HepG2 (cell line): Measurements from ENCODE around the gene PIP5K1A. TPM values are rescaled to one million over a fixed set of nuclear protein-coding genes. Genes with fewer than 3 reads are reported as not detected.

Experiments
- BORCS8-MEF2B ChIP-seq: sonication (generic); formaldehyde crosslinking; IDR thresholded peaks from 2 replicates; pipeline ENCODE4 v1.8.0; 2022; ENCODE audit warnings: mild to moderate bottlenecking, missing genetic modification reagents
- CCDC6 ChIP-seq: sonication (generic); formaldehyde crosslinking; IDR thresholded peaks from 2 replicates; pipeline ENCODE4 v1.8.1; 2022; ENCODE audit warnings: mild to moderate bottlenecking, missing genetic modification reagents, moderate library complexity
- DR1 ChIP-seq: sonication (generic); formaldehyde crosslinking; IDR thresholded peaks from 2 replicates; pipeline ENCODE4 v1.8.0; 2021; ENCODE audit warnings: mild to moderate bottlenecking, missing genetic modification reagents, inconsistent platforms
- FOSL1 ChIP-seq: sonication (generic); formaldehyde crosslinking; IDR thresholded peaks from 2 replicates; pipeline ENCODE4 v1.9.0; 2021; ENCODE audit warnings: missing genetic modification reagents, borderline replicate concordance
- FOSL2 ChIP-seq: sonication (generic); formaldehyde crosslinking; IDR thresholded peaks from 2 replicates; pipeline ENCODE4 v1.4.0; 2020; ENCODE audit warnings: missing genetic modification reagents
- FOXK2 ChIP-seq: fragments of 450-650 bp; IDR thresholded peaks from 2 replicates; pipeline ENCODE4 v1.6.1; 2016
- HDAC6 ChIP-seq: fragments of 200-600 bp; sonication (generic); IDR thresholded peaks from 2 replicates; pipeline ENCODE4 v1.7.0; 2017; ENCODE audit warnings: mild to moderate bottlenecking, antibody characterized with exemption, low read length, low read depth
- HNF4A ChIP-seq: sonication (generic); formaldehyde crosslinking; IDR thresholded peaks from 2 replicates; pipeline ENCODE4 v1.4.0; 2020; ENCODE audit warnings: missing genetic modification reagents
- JDP2 ChIP-seq: sonication (generic); formaldehyde crosslinking; IDR thresholded peaks from 2 replicates; pipeline ENCODE4 v1.8.1; 2022; ENCODE audit warnings: missing genetic modification reagents, borderline replicate concordance
- KAT8 ChIP-seq: IDR thresholded peaks from 2 replicates; pipeline ENCODE4 v1.6.1; 2016; ENCODE audit warnings: missing genetic modification reagents, missing compliant biosample characterization
- KLF13 ChIP-seq: sonication (generic); formaldehyde crosslinking; IDR thresholded peaks from 2 replicates; pipeline ENCODE4 v1.4.0; 2020; ENCODE audit warnings: mild to moderate bottlenecking, missing genetic modification reagents
- LCORL ChIP-seq, 2 experiments: fragments of 450-650 bp in 1 of 2; sonication (generic) in 1 of 2; formaldehyde crosslinking in 1 of 2; IDR thresholded peaks; 2 replicates each; pipeline versions ENCODE4 v1.5.0 to v1.6.1; 2017 to 2020; ENCODE audit warnings: antibody characterized with exemption in 1 of 2, missing genetic modification reagents in 1 of 2
- MYNN ChIP-seq: sonication (generic); formaldehyde crosslinking; IDR thresholded peaks from 2 replicates; pipeline ENCODE4 v1.4.0; 2020; ENCODE audit warnings: mild to moderate bottlenecking, low read depth, missing genetic modification reagents
- TAF1 ChIP-seq: sonication (generic); formaldehyde crosslinking; IDR thresholded peaks from 2 replicates; pipeline ENCODE4 v1.4.0; 2020; ENCODE audit warnings: missing genetic modification reagents
- XRCC5 ChIP-seq: fragments of 200-400 bp; formaldehyde crosslinking; optimal IDR thresholded peaks from 2 replicates; pipeline ENCODE3; 2017; ENCODE audit warnings: mild to moderate bottlenecking, low read length
- ZFP36 ChIP-seq: fragments of 150-350 bp; IDR thresholded peaks from 2 replicates; pipeline ENCODE4 v1.6.1; 2018; ENCODE audit warnings: borderline replicate concordance, low read length, low read depth; ENCODE audit not compliant: partially characterized antibody
- ZFP37 ChIP-seq: sonication (generic); formaldehyde crosslinking; IDR thresholded peaks from 2 replicates; pipeline ENCODE4 v1.4.0; 2020; ENCODE audit warnings: missing genetic modification reagents, borderline replicate concordance
- ZNF160 ChIP-seq: sonication (generic); formaldehyde crosslinking; IDR thresholded peaks from 2 replicates; pipeline ENCODE4 v1.8.0; 2022; ENCODE audit warnings: mild to moderate bottlenecking, inconsistent platforms, missing genetic modification reagents
- ZNF282 ChIP-seq: fragments of 450-650 bp; IDR thresholded peaks from 2 replicates; pipeline ENCODE4 v1.6.1; 2018; ENCODE audit not compliant: partially characterized antibody
- ZNF292 ChIP-seq: sonication (generic); formaldehyde crosslinking; IDR thresholded peaks from 2 replicates; pipeline ENCODE4 v1.8.1; 2022; ENCODE audit warnings: mild to moderate bottlenecking, low read depth, missing genetic modification reagents, borderline replicate concordance
- ZNF30 ChIP-seq: sonication (generic); formaldehyde crosslinking; IDR thresholded peaks from 2 replicates; pipeline ENCODE4 v1.5.0; 2020; ENCODE audit warnings: mild to moderate bottlenecking, missing genetic modification reagents
- ZNF326 ChIP-seq: sonication (generic); formaldehyde crosslinking; IDR thresholded peaks from 2 replicates; pipeline ENCODE4 v1.4.0; 2020; ENCODE audit warnings: missing genetic modification reagents, borderline replicate concordance
- ZNF530 ChIP-seq: sonication (generic); formaldehyde crosslinking; IDR thresholded peaks from 2 replicates; pipeline ENCODE4 v1.5.0; 2020; ENCODE audit warnings: low read depth, mild to moderate bottlenecking, missing genetic modification reagents
- ZNF552 ChIP-seq: sonication (generic); formaldehyde crosslinking; IDR thresholded peaks from 2 replicates; pipeline ENCODE4 v1.9.0; 2022; ENCODE audit warnings: missing genetic modification reagents, mild to moderate bottlenecking, borderline replicate concordance
- ZNF777 ChIP-seq: sonication (generic); formaldehyde crosslinking; IDR thresholded peaks from 2 replicates; pipeline ENCODE4 v1.4.0; 2020; ENCODE audit warnings: missing genetic modification reagents
- ZNF782 ChIP-seq: sonication (generic); formaldehyde crosslinking; IDR thresholded peaks from 2 replicates; pipeline ENCODE4 v1.4.0; 2020; ENCODE audit warnings: missing genetic modification reagents, mild to moderate bottlenecking, borderline replicate concordance
- ZNF83 ChIP-seq: sonication (generic); formaldehyde crosslinking; IDR thresholded peaks from 2 replicates; pipeline ENCODE4 v1.4.0; 2020; ENCODE audit warnings: missing genetic modification reagents, mild to moderate bottlenecking, borderline replicate concordance
- ZNF839 ChIP-seq: sonication (generic); formaldehyde crosslinking; IDR thresholded peaks from 2 replicates; pipeline ENCODE4 v1.4.0; 2020; ENCODE audit warnings: missing genetic modification reagents, mild to moderate bottlenecking, borderline replicate concordance
- polyA plus RNA-seq, 8 experiments: library from polyadenylated mRNA; depleted of rRNA in 3 of 8; stranded (reverse) in 7 of 8; unstranded in 1 of 8; fragments of >200 nt; fragmentation: Illumina TruSeq in 4 of 8; extraction: Trizol in 4 of 8; gene quantifications; 2 replicates each; pipeline versions ENCODE4 v1.2.1 to v1.2.3, GENCODE V29; 2011 to 2016; ENCODE audit warnings: low read depth in 4 of 8, missing spikeins in 1 of 8, mixed read lengths in 1 of 8; ENCODE audit not compliant: insufficient read depth in 1 of 8
- total RNA-seq, 5 experiments: library from RNA; depleted of rRNA; stranded (reverse); fragments of >200 nt; fragmentation: Illumina TruSeq; extraction: Trizol; gene quantifications; 2 replicates each; pipeline ENCODE4 v1.2.3, GENCODE V29; 2016; ENCODE audit warnings: low read depth in 1 of 5
- TF ChIP-seq, protein P1 (sequence below): sonication (generic); formaldehyde crosslinking; conservative IDR thresholded peaks from 2 replicates; pipeline ENCODE4 v1.5.0; 2020; ENCODE audit warnings: missing genetic modification reagents
- TF ChIP-seq, protein P2 (sequence below): sonication (generic); formaldehyde crosslinking; IDR thresholded peaks from 2 replicates; pipeline ENCODE4 v1.8.1; 2023; ENCODE audit warnings: mild to moderate bottlenecking, inconsistent platforms, moderate library complexity, missing genetic modification reagents, borderline replicate concordance

Gene PIP5K1A
- total and polyA plus RNA-seq, 2 of the 13 experiments (the other 11 are each of a cell fraction or from before 2014, with no cell fraction given): 45.3 to 65.1 TPM

DNA sequence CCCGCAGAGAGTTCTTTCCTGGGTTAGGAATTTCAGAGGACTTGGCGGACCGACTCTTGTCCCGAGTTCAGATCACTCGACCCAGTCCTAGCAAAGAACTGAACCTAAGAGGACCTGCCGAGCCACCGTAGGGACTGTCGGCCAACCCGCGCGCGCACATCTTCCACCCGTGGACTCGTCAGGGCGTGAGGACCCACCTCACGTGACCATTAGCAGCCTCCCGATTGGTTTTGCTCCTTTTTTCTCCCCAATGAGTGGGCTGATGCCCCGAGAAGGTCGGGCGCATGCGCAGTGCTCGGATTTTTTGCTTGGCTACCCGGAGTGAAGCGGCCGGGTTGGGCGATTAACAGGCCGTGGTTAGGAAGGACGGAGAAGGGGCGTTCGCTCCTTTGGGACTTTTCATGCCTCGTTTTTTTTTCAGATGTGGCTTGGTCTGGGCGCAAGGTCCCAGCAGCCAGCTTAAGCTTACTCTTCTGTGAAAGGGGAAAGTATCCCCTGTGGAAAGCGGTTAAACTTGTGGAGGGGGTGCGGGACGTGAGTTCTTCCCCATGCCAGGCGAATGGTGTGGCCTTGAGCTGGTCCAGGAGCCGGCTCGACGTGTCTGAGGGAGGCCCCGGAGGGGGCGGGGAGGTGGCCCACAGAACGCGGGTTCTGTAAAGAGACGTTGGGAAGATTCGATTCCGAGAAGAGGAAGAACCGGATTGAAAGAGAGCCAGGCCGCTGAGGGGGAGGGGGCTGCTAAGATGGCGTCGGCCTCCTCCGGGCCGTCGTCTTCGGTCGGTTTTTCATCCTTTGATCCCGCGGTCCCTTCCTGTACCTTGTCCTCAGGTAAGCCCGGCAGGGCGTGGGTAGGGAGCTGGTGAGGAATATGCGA lies at the start of gene PIP5K1A (continued):
- TF ChIP-seq ZNF30 (CRISPR knock-in tag) (no peak), ZFP36 (no peak), ZNF282 (no peak), ZNF530 (CRISPR knock-in tag) (no peak), FOSL1 (CRISPR knock-in tag) (no peak), KAT8 (CRISPR knock-in tag) (peak; percentile 59; the same call in 1 of the 2 replicates), MYNN (no peak; the same call in 1 of the 2 replicates), ZNF83 (CRISPR knock-in tag) (peak; percentile 24; the same call in 1 of the 2 replicates), HDAC6 (no peak), KLF13 (CRISPR knock-in tag) (no peak), XRCC5 (no peak), FOSL2 (CRISPR knock-in tag) (no peak), ZNF292 (no peak), ZNF782 (CRISPR knock-in tag) (peak; percentile 79; the same call in 1 of the 2 replicates), DR1 (peak; percentile 91), ZFP37 (CRISPR knock-in tag) (no peak), ZNF160 (CRISPR knock-in tag) (no peak), TAF1 (CRISPR knock-in tag) (peak; percentile 80), ZNF552 (CRISPR knock-in tag) (no peak), HNF4A (CRISPR knock-in tag) (no peak), ZNF839 (CRISPR knock-in tag) (no peak), FOXK2 (no peak), JDP2 (CRISPR knock-in tag) (no peak), ZNF777 (peak; percentile 21), LCORL (IDR thresholded peaks at IDR 0.05) (no peak), LCORL (CRISPR knock-in tag; IDR thresholded peaks at IDR 0.05) (no peak; the same call in 1 of the 2 replicates), BORCS8-MEF2B (CRISPR knock-in tag) (0 out of 2 replicates have a peak, but pooled peaks have one; percentile 40), CCDC6 (CRISPR knock-in tag) (no peak), ZNF326 (CRISPR knock-in tag) (no peak)
- TF ChIP-seq, protein P1, sequence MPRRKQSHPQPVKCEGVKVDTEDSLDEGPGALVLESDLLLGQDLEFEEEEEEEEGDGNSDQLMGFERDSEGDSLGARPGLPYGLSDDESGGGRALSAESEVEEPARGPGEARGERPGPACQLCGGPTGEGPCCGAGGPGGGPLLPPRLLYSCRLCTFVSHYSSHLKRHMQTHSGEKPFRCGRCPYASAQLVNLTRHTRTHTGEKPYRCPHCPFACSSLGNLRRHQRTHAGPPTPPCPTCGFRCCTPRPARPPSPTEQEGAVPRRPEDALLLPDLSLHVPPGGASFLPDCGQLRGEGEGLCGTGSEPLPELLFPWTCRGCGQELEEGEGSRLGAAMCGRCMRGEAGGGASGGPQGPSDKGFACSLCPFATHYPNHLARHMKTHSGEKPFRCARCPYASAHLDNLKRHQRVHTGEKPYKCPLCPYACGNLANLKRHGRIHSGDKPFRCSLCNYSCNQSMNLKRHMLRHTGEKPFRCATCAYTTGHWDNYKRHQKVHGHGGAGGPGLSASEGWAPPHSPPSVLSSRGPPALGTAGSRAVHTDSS (CRISPR knock-in tag): no peak
- TF ChIP-seq, protein P2, sequence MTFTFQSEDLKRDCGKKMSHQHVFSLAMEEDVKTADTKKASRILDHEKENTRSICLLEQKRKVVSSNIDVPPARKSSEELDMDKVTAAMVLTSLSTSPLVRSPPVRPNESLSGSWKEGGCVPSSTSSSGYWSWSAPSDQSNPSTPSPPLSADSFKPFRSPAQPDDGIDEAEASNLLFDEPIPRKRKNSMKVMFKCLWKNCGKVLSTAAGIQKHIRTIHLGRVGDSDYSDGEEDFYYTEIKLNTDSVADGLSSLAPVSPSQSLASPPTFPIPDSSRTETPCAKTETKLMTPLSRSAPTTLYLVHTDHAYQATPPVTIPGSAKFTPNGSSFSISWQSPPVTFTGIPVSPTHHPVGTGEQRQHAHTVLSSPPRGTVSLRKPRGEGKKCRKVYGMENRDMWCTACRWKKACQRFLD (CRISPR knock-in tag): no peak
